T follicular helper cell (primary cell): ENCODE results near the gene TNNT3.

Experiments
- DNase-seq: peaks from one replicate; pipeline ENCODE4 v3.0.0-alpha.2; 2020; ENCODE audit warnings: low read depth

Gene TNNT3

GRCh38 chr11:1922481-1923081 lies 3.1 kb downstream of the TNNT3 start:
- DNase-seq: no peak

- no peak for DNase-seq
These were observed 3.9 kb downstream of the TNNT3 start for GRCh38 chr11:1923201-1923956.

DNA sequence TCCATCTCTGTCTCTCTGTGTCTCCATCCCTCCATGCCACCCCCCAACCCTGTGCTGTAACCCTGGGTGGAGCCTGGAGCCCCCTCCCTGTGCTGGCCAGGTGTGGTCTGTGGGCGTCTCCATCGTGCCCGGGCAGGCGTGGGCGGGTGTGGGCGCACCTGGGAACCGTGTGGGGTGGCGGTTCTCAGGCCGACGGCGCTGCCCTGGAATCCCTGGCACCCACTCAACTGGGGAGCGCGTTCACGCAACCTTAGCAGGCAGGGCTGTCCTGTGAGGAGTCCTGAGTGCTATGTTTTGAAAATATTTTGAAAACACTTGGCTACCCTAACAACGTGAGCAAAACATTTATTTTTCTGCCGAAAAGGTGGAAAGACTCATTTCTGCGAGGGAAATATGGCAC lies 4.7 kb downstream of the TNNT3 start:
- no peak for DNase-seq

- no peak for DNase-seq
These were observed 5.3 kb downstream of the TNNT3 start for GRCh38 chr11:1924646-1925372.

- DNase-seq: no peak
These were observed 6.1 kb downstream of the TNNT3 start for GRCh38 chr11:1925373-1926155.

DNA sequence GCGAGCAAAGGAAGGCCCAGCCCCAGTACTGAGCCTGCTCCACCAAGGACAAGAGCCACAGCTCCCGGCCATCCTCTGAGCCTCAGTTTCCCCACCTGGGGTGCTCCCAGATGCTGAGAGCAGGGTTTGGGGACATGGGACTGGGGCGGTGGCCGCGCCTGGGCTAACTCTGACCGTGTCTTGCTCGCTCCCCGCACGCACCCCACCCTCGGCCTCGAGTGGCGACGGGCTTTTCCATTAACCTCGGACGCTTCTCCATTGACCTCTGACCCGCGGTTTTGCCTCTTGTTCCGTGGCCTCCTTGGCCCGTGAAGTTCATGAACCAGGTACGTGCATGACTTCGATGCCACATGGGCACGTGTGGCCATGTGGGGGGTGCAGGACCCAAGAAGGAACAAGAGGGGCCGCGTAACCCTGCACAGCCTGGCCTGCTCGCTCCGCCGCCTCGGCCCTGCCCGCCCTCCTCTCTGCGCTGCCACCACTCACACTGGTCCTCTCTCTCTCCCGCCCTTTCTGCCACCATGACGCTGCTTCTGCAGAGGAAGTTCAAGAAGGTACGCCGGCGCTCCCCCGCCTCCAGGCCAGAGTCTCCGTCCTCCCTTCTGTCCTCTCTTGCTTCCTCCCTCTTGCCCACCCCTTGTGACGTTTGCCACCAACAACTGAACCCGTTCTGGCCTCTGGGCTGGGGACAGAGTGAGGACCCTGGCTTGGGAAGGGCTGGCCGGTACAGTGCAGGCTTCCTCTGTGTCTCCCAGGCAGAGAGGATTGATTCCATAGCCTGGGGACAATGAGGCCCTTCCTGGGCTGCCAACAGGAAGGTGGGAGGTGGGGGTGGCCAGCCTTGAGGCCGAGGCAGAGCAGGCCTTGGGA lies 6.9 kb downstream of the TNNT3 start:
- no peak for DNase-seq

DNA sequence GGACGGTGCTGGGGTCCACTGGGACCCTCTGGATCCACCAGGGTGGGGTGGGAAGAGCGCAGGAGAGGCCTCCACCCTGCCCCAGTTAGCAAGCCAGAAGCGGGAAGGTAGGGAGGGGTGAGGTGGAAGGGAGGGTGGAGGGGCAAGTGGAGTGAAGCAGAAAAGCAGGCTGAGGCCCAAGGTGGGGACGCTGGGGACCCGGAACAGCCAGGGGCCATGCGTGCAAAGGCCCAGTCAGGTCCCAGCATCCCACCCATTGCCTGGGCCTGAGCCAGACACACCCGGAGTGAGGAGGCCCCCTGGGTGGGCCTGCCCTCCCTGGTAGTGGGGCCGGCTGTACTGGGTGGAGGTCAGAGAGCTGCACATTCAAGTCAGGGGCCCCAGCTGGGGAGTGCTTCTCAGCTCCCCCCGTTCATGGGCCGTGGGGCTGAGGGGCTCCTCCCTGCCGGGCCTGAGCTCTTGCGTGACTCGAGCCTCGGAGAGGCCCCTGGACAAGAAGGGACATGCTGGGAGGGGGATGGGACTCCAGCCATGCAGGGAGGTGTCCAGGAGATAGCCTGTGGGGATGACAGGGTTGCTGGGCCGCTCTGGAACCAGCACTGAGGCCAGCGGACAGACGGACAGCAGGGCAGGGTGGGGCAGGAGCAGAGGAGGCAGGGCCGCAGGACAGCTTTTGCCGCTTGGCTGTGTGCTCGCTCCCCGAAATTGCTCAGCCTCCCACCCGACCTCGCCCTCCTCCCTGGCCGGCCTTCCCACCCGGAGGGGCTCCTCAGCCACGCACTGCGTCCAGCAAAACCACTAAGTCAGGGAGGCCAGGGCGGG lies 7.7 kb downstream of the TNNT3 start:
- no peak for DNase-seq

- no peak for DNase-seq
These were observed 8.5 kb downstream of the TNNT3 start for GRCh38 chr11:1927848-1928469.

DNA sequence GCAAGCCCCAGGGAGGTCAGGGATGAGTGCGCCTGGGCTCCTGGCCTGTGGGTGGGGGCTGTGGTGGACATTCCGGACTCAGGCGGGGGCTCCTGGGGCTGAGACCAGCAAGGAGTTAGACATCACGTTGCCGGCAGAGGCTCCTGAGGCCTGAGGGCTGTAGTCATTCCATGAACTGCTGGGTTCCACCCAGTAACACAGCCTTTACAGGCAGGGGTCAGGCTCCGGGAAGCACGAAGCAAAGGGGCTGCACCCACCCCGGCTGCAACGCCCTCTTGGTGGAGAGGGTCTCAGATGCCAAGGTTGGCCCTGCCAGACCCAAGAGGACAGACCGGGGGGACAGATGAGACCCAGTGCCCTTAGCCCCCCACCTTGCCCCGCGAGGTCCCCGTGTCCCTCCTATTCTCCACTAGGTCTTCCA lies 9.0 kb downstream of the TNNT3 start:
- no peak for DNase-seq

- no peak for DNase-seq
These were observed 9.5 kb downstream of the TNNT3 start for GRCh38 chr11:1928891-1929541.

GRCh38 chr11:1929621-1930461 lies 10.3 kb downstream of the TNNT3 start:
- DNase-seq: no peak

DNA sequence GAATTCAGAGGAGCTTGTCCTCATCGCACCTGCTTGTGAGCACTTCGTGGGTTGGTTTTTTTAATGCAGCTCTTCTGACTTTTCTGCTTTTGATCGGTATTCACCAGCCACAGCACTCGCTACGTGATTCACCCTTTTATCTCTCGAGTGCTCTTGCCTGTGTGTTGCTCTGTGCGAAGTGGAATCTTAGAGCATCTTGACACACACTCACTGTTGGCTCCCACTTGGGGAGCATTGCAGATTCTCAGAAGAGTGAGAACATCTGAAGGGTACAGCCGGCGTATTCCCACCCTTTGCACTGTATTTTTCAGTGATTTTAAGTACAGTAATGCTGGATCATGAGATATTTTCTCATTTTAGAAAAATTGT lies 10.9 kb downstream of the TNNT3 start:
- no peak for DNase-seq

- DNase-seq: no peak
These were observed 12.0 kb downstream of the TNNT3 start for GRCh38 chr11:1931341-1932104.

- DNase-seq: no peak
These were observed 12.6 kb downstream of the TNNT3 start for GRCh38 chr11:1932105-1932480.

DNA sequence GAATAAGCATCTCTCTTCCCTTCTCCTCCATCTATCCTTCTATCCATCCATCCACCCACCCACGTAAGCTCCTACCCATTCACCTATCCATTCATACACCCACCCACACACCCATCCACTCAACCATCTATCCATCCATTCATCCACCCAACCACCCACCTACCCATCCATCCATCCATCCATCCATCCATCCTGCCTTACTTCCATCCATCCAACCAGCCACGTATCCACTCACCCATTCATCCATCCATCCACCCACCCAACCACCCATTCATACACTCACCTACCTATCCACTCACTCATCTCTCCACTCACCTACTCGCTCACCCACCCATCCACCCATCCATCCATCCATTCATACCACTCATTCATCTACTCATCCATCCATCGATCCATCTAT lies 13.2 kb downstream of the TNNT3 start:
- no peak for DNase-seq

- DNase-seq: no peak
These were observed 14.2 kb downstream of the TNNT3 start for GRCh38 chr11:1933416-1934334.
